NCI-H510A treated with DMSO at 0.1 percent for 48 hours (cell line): ENCODE results near the gene ISL1.

Experiments used
- DNase-seq: peaks from one replicate; lab custom pipeline; 2025; lab: John Stamatoyannopoulos, UW

The ISL1 gene

DNA sequence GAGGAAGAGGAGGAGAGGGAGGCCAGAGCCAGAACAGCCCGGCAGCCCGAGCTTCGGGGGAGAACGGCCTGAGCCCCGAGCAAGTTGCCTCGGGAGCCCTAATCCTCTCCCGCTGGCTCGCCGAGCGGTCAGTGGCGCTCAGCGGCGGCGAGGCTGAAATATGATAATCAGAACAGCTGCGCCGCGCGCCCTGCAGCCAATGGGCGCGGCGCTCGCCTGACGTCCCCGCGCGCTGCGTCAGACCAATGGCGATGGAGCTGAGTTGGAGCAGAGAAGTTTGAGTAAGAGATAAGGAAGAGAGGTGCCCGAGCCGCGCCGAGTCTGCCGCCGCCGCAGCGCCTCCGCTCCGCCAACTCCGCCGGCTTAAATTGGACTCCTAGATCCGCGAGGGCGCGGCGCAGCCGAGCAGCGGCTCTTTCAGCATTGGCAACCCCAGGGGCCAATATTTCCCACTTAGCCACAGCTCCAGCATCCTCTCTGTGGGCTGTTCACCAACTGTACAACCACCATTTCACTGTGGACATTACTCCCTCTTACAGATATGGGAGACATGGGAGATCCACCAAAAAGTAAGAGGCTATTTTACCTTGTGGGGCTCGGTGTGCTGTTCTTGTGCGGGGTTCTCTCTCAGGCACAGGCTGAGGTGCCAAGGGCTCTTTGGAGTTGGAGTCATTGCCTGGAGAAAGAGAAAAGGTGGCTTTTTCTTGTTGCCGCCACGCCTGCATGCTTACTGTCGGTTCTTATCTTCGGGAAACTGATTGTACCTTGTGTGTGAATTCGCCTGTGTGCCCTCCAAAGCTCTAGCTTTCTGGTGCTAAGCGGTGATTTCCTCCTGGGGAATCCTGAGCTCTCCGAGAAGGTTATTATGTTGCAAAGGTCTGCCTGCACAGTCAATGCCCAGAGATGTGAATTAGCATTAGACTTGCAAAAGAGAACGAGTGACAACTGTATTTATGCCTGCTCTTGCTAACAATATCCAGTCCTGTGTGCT lies at the start of gene ISL1:
TSS of gene ISL1 (plus strand) at position 318 of the 991 bp plus-strand sequence. CDS start at position 542, 224 bp downstream.
- DNase-seq = peak; percentile 56

DNA sequence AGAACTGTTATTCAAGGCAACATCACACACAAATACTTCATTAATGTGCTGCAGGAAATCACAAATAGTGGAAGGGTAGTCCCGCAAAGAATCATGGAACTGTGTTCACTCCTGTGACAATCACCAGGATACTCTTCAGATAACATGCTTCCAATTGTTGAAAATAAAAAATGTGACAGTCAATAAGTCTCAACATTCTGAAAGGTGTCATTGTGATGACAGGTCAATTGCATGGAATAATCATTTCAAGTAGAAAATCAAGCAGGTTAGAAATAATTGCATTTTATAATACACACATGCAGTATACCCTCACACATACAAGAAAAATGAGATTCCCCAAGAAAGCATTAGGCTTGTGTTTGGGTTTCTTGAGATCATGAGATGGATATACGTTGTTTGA lies 46.4 kb upstream of the ISL1 start:
- no peak for DNase-seq

DNA sequence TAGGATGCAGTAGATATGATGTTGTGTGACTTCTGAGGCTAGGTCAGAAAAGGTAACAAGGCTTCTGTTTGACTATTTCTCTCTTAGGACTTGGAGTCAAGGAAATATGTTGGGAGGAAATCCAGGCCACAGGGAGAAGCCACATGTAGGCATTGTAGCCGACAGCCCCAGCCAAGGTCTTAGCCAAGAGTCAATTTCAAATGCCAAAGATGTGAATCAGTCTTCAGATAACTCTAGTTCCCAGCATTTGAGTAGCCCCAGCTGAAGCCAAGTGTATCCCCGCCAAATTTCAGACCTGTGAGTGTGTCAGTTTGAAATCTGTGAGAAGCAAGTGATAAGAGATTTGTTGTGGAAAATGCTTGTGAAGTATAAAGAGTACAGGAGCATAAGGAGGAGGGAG lies 38.1 kb upstream of the ISL1 start:
- DNase-seq = no peak

DNA sequence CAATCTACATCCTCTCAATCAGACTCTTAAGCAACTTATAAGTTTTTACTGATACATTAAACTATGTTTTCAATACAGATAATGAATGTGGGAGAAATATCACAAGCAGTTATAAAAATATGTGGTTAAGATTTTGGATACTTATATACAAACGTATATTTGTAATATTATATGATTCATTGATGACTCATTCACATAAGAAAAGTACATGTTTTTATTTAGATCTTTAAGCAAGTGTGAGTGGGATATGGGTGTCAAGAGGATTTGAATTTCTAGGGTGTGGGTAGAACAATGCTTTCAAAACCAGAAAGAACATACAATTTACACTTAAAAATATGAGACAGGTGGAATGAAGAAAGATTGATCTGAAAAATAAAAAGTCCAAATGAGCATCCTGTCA lies 36.1 kb upstream of the ISL1 start:
- no peak for DNase-seq

DNA sequence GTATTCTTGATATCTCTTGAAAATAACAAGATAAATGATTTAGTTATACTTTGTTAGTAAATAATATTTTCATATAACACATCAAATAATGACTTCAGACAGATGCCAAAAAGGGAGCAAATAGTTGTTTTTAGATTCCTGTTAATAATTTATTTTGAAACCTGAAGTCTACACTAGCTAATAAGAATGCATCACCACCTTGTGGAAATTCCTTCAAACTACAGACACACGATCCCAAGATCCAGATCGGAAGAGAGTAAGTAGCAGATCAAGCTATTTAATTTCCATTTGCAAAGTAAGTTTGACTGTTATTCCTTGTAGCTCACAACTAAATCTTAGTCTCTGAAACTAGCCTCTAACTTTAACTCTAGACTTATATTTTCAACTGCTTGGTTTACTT lies 35.5 kb upstream of the ISL1 start:
- DNase-seq = no peak

DNA sequence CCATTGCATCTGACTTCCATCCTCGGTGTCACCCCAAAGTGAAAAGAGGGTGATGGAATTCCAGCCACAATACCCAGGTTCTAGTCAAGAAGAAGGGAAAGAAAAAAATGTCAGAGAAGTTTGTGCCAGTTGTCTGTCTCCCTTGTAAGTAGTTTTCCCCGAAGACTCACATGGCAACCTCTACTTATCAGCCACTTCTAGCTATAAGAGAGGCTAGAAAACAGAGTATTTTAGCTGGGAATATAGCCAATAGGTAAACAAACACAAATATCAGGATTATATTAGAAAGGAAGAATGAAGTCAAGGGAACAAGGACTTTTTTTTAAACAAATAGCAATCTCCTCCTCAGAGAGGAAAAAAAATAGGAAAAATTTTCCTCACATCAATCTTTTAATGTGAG lies 12.2 kb upstream of the ISL1 start:
- DNase-seq = no peak

DNA sequence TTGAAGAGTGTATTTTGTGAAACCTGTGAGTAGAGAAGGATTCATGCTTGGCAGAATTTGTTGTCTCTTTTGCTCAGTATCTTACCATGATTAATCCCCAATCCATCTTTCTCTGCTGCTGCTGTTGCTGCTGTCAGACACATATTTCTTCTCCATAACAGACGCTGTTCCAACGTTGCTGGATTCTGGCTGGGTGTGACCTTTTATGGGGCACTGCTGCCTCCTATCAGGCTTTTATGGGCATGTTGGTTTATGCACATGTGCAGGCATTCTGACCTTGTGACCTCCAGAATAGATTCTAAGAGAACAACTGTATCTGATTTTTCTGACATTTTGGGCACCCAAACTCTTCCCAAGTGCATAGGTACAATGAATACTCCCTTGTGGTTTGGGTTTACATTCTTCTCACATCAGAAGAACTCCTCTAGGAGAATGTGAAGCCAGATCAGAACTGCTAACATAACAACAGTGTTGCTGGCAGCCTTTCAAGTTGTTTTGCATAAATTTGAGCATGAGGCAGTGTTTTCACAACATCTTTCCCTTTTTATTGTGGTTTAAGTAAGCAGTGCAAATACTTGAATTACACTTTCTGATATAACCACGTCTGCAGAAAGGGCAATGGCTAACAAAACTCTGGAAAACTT lies 9.2 kb upstream of the ISL1 start:
- no peak for DNase-seq

DNA sequence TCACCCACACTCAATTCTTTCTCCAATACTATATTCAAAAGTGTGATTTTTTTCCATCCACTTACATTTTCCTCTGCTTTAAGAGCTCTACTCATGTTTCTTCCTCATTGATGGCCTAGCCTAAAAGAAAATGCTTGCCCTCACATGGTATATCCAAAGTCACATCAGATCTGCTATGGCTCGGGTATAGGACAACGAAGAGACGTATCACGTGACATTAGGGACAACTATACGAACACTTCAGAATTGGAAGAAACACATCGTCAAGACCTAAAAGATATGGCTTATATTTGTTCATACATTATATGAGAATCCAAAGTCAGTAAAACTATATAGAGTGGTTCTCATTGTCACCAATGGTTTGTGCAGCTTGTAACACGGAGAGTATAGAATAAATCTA lies 8.2 kb upstream of the ISL1 start:
- DNase-seq = no peak

DNA sequence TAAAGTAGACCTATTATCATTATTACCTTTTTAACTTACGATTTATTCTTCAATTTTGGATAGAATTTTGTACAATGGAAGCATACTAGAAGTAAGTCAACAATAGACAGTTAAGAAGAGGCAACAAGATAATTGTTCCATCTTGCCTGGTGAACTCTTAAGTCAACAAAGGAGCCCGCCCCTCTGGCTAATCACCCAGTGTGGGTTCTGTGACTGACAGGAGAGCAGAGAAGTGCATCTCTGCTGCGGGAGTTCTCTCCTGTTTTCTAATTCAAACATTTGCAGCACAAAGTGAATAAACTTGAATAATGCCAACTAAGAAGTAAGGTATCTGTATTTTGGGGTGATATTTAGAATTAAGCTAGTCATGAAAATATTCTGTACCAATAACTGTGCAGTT lies 6.7 kb upstream of the ISL1 start:
- DNase-seq = no peak

DNA sequence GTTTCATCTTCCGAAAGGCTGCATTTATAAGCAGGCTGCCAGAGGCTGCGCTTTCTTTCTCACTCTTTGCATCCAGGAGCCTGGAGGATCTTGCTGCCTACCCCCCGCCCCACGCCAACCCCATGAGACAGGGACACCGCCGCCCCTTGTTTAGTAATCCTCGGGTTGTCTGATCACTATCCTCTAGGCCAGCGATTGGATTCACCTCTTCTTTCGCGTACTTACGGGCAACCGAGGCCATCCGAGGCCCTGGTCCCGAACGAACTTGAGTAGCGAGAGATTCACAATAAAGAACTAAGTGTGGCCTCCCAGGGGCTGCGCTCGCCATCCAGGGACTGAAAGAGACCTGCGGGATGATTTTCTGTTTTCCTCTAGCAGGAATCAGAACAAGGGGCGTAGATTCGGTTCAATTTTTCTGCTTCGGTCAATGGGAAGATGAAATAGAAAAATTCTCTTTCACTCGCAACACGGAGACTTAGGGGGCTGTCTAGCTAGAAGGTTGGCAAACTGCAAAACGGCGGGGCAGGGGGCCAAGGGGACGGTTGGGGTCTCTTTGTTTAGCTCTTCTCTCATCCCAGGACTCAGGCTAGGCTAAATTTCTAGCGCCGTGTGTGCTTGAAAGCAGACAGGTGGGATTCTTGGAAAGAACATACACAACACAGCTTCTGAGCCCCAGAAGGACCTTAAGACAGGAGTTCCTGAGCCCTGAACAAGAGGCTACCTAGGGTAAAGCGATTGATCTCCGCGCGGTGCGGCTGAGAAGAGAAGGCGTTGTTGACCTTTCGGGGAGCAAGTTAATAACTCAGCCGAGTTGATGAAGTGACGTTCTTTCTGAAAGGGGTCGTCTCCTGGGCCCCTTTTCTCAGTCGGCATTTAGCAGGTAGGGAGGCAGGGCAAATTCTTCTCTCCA lies 5.8 kb upstream of the ISL1 start:
- no peak for DNase-seq

DNA sequence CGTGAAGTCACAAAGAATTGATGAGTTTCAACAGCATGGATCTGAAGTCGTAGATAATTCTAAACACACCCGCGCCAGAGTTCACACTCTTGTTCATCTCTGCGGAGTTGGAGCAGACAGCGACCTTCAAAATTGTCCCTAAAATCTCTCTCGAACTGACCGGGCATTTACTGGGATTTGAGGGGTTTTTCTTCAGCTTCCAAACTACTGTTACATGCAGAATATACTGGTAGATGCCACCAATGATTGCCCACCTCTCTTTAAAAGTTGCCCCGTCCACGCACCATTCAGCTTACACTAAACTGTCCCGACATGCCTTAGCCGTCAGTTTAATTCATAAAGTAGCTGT lies 5.2 kb upstream of the ISL1 start:
- no peak for DNase-seq

DNA sequence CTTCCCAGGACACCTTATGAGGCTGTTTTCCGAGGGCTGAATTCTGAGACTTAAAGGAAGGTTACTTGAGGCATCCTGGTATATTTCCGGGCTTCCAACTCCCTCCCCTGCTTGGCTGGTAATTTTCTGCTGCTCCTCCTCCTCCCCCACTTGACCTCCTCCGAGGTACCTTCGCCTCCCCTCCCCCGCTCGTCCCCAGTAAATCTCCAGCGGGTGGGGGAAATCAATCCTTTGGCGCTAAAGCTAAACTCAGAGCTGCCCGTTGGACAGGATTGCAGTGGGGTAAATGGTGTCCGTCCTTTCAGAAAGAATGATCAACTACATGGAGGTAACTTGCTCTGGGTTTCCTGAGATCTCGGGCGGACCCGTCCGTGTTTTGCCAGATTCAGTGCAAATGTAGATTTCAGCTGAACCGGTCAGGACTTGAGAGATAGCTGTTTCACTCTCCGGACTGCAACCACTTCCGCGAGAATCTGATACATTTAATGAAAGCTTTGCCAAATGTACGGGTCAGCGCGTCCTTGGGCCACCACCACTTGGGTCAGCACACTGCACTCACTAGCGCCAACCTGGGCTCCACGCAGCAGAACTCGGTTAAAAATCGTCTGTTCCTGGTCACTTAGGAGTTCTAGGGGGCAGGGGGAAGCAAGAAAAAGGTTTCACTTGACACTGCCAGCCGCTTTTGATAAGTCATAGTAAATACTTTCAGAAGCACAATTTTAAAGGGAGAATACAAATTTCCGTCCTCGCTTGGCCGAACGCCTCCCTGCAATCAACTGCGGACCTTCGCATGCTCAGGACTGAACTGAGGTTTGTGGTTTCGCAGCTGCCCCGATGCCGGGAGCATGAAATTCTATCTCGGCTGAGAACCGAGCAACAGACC lies 4.6 kb upstream of the ISL1 start:
- DNase-seq = no peak

DNA sequence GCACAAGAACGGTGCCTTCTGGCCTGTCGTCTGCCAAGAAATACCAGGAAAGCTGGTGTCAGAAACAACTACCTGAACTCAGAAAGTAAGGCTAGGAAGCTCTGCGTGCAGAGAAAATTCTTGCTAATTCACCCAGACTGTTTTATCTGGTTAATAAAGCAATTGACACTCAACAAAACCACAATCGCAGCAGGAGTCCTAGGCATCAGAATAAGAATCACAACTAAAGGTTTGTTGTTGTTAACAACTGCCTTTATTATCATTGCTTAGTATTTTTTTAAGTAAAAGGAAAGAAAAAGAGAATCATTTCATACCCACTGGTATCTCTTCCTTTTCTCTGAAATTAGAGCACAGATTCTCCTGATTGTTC lies 3.9 kb upstream of the ISL1 start:
- no peak for DNase-seq

DNA sequence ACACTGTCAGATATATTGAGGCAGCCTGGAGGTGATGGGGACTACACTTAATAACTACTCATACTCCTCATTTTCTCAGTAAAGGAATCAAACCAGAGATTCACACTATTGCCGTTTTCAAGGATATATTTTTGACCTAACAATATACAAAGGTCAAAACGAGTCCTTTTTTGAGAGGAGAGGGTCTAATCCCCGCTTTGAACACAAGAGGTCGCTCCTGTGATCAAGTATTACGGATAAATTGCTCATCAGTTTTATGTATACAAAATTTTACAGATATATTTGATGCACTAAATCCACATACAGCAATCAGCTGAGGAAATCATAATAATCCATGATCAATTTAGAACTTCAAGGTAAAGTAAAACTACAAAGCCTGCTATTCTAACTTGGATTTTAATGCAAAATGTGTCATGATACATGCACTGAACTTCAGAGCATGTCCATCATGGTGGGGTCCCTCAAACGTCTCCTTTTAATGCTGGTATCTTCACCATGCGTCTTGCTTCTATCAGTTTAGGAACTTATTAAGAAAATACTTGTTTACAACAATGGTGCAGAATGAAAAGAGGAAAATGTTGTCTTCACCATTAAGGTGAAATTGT lies 2.5 kb upstream of the ISL1 start:
- DNase-seq = peak; percentile 32

DNA sequence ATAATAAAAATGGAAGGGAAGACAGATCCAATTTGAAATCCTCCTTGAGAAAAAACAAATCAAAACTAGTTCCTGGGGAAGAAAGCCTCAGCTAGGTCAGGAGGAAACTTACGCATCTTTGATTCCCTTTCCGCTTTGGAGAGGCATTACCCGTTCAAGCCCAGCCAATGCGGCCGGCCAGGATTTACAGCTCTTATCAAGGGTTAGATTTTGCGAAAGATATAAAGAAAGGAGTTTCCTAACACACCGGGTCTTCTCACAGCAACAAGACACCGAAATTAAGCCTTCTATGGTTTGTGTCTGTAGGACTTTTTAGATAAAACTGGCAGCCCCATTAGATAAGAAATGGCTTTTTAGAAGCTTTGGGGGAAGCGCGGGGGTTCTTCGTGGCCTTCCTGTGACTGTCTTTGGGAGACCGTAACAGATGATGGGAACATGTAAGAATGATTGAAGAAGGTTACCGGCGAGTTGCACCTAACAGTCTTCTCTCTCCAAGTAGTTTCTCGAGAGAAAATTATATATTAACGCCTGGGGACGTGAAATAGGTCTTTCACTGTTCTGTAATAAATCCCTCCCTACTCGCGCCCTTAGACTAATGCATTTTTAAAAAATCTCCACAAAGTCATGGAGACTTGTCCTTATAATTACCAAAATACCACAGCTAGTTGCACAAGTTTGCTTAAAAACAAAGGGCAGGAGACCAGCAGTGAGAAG lies 1.3 kb upstream of the ISL1 start:
- DNase-seq = no peak

DNA sequence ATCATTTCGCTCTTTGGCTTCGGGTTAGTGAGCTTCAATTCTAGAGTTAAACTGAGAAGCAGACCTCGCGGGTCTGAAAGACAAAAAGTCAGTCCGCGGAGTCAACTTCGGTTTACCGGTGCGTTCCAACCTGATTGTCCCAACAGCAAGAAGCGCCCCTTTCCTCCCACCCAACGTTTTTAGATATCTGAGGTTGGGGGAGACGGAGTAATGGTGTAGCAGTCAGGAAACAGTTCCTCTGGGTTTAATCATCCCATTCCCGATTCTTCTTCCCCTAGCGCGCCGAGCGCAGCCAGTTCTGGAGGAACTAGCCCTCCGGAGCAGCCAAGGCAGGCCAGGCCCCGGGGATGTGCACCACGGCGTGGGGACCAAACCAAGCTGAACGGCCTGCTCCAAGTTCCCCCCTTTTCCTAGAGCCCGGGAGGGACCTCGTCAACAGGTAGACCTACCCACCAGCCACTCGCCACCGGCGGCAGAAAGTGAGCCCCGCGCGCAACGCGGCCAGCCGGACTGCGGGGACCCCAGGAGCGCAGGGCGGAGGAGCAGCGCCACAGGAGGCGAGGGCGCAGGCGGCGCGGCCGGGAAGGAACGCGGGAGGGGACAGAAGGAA lies 622 bp upstream of the ISL1 start:
- DNase-seq = peak; percentile 55

DNA sequence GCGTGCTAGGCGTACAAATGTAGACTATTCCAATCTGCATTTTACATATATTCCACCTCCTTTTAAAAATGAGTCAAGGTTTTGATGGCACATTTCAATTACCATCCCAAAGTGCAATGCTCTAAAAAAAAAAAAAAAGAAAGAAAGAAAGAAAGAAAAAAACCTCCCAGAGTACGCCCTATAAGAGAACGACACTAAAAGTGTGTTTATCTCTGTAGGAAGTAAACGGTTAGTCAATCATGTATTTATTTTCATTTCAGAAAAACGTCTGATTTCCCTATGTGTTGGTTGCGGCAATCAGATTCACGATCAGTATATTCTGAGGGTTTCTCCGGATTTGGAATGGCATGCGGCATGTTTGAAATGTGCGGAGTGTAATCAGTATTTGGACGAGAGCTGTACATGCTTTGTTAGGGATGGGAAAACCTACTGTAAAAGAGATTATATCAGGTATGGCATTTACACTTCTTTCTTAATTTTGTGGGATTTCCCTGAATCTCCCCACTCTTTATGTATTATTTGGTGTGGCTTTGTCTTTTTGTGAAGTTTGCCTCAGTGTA lies 1.1 kb downstream of the ISL1 start:
- no peak for DNase-seq

DNA sequence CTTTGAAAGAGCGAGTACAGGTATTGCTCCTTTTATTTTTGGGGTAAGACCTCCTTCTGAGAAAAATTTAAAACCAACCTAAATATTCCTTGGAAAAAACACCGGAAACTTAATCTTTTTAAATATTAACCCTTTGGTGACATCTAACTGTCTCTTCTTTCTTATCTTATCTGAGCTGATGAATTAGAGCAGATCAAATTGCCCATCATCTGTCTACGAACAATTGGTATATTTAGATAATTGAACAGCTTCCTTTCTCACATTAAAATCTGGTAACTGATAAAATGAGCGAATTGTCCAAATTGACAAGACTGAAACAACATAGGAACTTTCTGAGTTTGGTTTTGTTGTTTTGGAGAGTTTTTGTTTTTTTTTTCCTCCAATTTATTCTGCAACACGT lies 2.0 kb downstream of the ISL1 start:
- DNase-seq = no peak
